GM19099 (cell line): ENCODE data around the gene CD99L2.

ENCODE experiments used
- POLR2A ChIP-seq: IDR thresholded peaks from 3 replicates; pipeline ENCODE4 v1.6.1; 2011; ENCODE audit warnings: low read depth; ENCODE audit not compliant: insufficient read length; ENCODE audit errors: extremely low read depth

Gene CD99L2

DNA sequence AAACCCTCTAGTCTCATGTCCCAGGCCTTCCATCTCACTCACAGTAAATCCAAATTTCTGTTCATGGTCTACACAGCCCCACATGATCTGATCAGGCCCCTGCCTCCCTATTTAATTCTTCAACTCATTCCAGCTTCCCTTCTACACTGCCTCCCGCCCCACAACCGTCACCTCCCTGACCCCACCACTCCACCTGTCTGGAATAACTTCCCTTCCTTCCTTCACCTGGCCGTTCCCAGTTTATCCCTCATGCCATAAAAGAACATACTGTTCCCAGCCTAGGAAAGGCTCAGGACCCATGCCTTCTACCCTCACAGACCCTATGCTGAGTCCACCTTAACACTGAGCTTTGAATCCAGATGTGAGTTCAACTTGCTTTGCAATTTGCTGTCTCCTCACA, 6.8 kb upstream of the CD99L2 start:
- no peak for TF ChIP-seq POLR2A

DNA sequence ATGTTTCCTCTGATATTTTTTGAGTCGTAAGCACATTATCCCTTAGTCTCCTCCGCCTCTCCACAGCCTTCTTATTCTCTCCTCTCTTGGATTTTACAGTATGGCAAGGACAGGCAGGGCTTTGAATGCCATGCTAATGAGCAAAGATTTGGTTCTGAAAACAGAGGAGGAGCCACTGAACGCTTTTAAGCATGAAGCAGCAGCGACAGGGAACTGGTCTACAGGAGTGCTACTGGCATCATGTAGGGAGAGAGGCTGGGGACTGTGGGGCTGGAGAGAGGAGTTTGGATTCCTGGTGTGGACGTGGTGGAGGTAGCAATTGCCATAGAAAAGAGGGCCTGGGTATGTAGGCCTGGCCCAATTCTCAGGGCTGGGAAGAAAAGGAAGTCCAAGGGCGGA, 4.6 kb upstream of the CD99L2 start:
- TF ChIP-seq POLR2A, result no peak

DNA sequence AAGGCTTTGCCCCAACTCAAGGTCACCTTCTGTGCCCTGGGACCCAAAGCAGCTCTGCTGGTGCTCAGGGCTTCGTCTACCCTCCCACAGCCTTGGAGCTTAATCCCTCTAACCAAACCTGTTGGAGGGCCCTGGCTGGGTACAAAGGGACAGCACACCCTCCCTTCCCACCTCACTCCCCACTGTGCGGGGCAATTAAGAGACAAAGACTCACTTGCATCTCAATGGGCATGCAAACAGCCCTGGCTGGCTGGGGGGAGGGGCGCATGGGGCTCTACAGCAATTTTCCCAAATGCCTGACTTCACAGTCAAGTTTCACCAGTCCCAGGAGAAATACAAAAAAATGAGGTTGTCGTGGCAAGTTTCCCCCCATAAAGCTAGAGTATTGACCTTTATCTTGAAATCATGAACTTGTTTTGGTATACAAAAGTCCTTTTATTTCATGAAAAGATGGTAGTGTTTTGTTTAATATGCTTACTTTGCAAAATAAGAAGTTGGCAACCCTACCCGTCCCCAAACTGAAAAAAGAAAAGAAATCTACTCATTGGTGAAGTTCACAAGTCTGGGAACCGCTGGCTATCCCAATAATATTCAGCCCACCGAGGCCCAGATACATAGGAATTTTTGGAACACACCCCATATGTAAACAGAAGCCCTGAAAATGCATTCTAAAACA, 4.1 kb upstream of the CD99L2 start:
- no peak for TF ChIP-seq POLR2A

DNA sequence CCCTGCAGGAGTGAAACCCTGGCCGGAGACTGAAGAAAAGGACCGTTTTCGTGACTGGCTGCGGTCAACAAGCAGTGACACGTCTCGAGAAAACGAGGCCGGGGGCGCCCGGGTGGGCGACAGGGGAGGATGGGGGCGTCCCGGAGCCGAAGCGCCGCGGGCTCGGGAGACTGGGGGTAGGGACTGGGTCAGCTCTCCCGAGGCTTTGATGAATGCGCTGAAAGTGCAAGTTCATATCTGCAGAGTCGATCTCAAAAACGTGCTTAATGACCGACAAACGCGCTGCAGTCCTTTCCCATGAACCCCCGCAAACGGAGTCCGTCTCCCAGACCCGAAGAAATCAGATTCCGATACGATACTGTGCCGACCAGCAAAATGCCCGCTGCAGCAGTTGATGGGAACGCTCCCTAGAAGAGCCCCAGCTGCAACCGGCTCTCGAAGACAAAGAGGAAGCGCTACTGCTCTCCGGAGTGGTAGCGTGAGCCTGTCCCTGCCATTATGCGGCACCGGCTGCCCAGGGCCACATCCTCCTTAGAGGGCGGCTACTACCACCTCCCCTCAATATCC, 806 bp upstream of the CD99L2 start:
- no peak for TF ChIP-seq POLR2A

DNA sequence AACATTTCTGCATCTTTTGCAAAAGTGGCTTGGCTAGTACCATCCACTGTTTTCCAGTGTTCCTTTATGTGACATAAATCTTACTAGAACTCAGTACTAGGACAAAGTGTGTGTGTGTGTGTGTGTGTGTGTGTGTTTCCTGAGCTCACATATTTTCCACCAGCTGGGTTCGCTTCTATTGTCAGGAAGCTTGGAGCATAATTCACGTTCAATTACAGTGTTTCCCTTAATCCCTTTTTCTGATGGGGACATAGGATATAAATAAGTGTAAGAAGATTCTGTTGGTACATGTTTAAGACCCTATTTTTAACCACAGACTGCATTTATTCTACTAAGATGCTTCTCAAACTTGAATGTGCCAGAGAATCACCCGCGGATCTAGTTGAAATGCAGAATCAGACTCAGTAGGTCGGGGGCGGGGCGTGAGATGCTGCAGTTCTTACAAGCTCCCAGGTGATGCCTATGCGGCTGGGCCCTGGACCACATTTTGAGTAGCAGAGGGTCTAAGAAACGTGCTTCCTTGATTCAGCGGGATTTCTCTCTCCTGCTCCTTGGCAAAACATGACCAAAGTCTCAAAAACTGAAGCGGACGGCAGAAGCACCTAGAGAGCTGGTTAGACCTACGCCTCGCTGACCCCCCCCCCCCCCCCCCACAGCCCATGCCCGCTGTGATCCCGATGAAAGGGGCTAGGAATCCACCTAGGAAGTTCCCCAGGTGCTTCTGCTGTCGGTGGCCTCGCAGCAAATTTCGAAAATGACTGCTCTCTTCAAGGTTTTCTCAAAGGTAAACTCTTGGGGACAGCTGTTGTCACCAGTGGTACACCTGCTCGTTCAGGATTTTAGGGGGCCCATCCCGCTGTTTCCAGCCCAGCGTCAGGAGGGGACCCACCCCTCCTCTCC, 797 bp downstream of the CD99L2 start:
- TF ChIP-seq POLR2A, result no peak

DNA sequence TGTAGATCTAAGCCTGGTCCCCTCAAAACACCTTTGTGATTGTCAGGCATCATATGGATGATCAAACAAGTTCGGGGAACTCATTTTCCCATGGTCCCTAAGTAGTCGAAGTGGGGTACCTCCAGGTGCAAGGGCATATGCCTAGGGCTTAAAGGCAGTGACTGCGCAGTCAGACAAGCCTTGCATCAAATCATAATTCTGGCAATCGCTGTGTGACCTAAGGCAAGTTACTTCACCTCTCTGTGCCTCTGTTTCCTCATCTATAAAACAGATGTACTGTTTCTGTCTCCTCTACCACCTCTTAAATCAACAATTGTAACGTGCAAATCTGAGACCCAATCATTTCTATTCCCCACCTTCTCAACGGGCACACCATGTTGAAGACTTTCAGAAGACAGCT, 1.8 kb downstream of the CD99L2 start:
- TF ChIP-seq POLR2A, result no peak

DNA sequence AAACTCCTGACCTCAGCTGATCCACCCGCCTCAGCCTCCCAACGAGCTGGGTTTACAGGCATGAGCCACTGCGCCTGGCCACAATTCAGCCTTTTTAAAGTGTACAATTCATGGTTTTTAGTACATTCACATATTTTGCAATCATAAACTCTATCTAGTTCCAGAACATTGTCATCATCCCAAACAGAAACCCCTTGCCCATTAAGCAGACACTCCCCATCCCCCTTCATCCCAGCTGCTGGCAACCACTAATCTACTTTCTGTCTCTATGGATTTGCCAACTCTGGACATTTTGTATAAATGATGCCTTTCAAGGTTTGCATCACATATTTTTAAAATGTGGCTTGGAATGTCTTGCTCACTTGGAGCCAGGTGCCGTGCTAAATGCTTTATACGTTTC, 4.5 kb downstream of the CD99L2 start:
- no peak for TF ChIP-seq POLR2A

DNA sequence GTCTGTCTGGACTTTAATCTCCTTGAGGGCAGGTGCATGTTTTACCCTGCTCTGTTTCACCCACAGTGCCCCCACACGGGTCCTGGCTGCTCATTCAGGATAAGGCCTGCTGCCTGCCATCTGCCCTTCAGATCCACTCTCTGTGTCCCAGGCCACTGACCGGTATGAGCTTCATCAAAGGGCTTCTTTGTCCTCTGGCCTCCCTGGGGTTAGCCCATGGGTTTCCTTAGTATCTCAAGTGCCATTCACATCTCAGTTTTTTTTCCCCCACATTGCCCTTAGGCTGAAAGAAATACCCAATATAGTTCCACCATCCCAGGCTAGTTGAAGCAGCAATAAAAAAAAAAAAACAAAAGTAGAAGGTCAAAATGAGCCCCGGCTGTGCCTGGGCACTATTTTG, 9.3 kb downstream of the CD99L2 start:
- no peak for TF ChIP-seq POLR2A

DNA sequence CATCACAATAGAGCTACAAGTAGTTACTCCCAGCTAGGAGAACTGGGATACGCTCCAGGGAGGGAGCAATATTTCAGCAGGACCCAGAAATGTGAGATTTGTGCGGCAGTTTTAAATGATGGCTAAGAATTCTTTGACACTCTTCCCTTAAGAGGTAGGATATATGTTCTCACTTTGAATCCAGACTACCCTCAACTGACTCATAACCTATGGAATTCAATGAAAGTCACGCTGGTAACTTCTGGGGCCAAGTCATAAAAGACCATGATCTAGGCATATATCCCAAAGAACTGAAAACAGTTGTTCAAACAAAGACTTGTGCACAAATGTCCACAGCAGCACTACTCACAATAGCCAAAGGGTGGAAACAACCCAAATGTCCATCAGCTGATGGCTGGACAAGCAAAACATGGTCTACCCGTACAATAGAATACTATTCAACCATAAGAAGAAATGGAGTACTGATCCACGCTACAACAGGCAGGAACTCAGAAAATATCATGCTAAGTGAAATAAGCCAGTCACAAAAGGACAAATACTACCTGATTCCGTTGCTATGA, 10.5 kb downstream of the CD99L2 start:
- no peak for TF ChIP-seq POLR2A

DNA sequence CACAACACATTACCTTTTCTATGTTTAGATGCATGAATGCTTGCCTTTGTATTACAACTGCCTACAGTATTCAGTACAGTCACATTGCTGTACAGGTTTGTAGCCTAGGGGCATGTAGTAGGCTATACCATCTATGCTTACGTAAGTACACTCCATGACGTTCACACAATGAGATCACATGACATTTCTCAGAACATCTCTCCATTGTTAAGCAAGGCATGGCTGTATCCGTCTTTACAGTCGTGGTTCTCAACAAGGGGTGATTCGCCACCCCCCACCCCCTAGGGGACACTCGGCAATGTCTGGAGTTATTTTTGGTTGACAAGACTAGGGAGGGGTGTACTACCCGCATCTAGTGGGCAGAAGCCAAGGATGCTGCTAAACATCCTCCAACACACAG, 12.1 kb downstream of the CD99L2 start:
- TF ChIP-seq POLR2A, result no peak

DNA sequence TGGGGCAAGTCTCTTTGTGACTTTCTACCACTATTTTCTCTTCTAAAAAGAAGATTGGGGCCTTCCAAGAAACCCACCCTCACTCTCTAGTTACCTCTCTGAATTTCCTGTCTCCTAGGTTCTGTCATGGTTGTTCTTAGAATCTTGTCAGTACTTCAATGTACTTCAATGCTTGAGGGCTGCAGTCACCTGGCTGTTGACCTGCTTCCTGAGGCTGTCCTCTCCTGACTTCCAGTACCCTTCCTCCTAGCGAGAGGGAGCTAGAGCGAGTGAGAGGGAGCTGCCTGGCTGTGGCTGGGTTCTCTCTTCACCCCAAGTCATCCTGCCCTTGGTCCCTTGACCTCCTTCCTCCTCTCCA, 17.7 kb downstream of the CD99L2 start:
- TF ChIP-seq POLR2A, result no peak

DNA sequence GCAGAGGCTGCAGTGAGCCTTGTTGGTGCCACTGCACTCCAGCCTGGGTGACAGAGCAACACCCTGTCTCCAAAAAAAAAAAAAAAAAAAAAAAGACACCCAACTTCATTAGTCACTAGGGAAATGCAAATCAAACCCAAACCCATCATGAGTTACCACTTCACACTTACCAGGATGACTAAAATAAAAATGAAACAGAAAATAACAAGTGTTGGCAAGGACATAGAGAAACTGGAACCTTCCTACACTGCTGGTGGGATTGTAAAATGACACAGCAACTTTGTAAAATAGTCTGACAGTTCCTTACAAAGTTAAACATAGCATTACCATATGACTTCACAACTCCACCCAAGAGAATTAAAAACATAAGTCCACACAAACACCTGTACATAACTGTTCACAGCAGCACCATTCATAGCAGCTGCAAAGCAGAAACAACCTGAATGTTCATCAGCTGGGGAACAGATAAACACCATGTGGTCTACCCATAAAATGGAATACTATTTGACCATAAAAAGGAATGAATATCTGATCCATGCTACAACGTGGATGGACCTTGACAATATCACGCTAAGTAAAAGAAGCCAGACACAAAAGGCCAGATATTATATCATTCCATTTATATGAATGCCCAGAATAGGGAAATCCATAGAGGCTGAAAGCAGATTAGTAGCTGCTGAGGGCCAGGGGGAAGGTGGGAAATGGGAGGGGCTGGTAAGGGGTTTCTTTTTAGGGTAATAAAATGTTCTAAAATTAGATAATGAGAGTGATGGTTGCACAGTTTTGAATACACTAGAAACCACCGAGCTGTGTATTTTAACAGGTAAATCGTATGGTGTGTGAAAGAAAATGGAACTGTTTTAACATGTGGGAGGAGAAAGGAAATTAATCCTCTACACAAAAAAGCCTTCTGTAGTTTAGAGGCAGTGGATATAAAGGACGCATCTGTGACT, 18.3 kb downstream of the CD99L2 start:
- TF ChIP-seq POLR2A, result no peak

DNA sequence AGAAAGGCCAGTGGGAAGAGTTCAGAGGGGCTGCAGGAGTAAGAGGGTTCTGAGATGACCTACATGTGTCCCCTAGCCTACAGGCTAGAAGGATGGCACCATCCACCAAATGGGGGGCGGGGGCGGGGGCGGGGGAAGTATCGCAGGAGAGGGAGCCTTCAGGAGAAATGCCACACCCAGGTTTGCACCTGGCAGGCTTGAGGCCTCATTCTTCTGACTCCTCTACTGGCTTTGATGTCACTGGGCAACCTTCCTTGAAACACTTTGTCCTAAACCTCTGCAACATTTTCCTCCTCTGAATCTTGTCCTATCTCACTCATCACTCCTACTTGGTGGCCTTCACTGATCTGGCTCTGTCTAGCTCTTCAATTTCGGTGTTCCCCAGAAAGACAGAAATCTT, 24.0 kb downstream of the CD99L2 start:
- TF ChIP-seq POLR2A, result no peak

DNA sequence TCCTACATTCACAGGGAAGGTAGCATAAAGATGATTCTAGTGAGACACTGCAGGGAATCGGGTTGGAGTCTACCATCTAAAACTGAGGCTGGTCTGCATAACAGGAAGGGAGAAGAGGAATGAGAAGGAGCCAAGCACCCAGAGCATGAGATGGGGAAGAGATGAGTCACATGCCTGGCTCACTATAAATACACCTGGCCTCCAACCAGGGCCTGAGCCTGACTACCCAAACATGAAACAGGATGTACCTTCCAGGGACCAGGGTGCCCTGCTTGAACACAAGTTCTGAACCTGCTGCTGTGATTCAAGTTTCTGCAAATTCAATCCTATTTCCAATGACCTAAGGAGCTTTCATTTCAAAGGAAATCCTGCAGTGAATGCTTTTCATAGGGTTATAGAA, 24.9 kb downstream of the CD99L2 start:
- TF ChIP-seq POLR2A, result no peak
